ENCODE measurements around the gene PTBP1.

PTBP1 gene

DNA sequence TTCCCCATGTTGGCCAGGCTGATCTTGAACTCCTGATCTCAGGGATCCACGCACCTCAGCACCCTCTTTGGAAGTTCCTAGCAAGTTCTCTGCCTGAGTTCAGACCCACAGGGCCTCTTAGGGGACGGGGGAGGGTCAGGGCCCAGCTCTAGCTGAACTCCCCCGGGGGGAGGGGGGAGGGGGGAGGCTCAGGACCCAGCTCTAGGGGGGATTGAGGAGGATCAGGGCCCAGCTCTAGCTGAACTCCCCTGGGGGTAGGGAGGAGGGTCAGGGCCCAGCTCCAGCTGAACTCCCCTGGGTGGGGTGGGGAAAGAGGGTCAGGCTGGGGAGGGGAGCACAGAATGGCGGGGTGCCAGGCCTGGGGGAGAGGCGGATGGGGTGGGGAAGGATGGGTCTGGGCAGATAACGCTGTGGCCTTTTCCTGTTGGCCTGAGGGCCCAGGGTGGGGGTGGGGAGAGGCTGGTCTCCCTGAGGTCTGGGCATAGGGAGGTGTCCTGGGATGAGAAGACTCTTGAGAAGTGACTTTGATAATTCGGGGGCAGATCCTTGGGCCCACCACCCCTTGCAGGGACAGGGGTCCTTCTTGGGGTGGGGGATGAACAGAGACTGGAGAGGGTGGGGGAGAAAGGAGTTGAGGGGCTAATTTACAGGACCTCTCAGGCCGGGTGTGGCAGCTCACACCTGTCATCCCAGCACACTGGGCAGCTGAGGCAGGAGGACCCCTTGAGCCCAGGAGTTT is 5.5 kb upstream of the PTBP1 start:
- DNase-seq (ENCODE audit: insufficient read length), result no peak
- FAIRE-seq, result no peak
- TF ChIP-seq POLR2AphosphoS5 (IDR thresholded peaks at IDR 0.05; ENCODE audit: low read depth, low read length), result no peak
- no peak for TF ChIP-seq POLR2A (IDR thresholded peaks at IDR 0.05; ENCODE audit: low read depth, low read length)
- TF ChIP-seq TAF1 (IDR thresholded peaks at IDR 0.05; ENCODE audit: borderline replicate concordance, low read depth, low read length), result no peak

DNA sequence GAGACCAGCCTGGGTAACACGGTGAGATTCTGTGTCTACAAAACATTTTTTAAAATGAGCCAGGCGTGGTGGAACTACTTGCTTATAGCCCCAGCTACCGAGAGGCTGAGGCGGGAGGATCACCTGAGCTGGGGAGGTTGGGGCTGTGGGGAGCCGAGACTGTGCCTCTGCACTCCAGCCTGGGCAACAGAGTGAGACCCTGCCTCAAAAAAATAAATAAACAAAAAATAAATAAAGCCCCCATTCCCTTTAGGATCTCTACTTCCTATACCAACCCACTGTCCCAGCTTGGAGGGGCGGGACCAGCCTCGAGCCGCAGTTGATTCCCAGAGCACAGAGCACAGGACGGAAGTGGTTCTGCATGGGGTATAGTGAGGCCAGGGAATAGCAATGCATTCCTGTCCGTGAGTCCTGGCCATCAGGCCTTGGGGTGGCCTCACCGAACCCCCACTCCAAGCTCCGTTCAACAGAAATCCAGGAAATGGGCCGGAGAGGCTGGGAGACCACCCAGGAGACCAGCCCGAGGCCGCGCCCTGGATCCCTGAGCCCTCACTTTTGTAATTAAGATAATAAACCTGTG is 4.9 kb upstream of the PTBP1 start:
- FAIRE-seq, result no peak
- no peak for TF ChIP-seq POLR2A (IDR thresholded peaks at IDR 0.05; ENCODE audit: low read depth, low read length)
- no peak for TF ChIP-seq POLR2AphosphoS5 (IDR thresholded peaks at IDR 0.05; ENCODE audit: low read depth, low read length)
- TF ChIP-seq TAF1 (IDR thresholded peaks at IDR 0.05; ENCODE audit: borderline replicate concordance, low read depth, low read length), result no peak
- no peak for DNase-seq (ENCODE audit: insufficient read length)

DNA sequence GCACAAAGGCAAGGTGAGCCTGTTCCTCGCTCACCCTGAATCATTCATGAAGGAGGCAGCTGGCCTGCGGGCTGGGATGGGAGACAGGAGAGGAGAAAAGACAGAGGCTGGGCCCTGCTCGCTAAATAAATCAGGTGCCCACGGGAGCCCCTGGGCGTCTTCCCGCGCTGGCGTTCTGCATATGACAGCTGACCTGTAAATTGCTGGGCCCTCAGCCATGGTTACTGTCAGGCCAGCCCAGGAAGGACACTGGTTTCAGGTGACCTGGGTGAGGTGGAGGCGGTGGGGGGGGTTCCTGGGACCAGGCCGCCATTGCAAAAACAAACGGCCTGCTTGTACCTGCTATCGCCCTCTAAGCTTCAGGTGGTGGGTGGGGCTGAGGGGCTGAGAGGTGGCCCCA is 3.4 kb upstream of the PTBP1 start:
- FAIRE-seq, result no peak
- TF ChIP-seq POLR2AphosphoS5 (IDR thresholded peaks at IDR 0.05; ENCODE audit: low read depth, low read length), result no peak
- TF ChIP-seq TAF1 (IDR thresholded peaks at IDR 0.05; ENCODE audit: borderline replicate concordance, low read depth, low read length), result no peak
- TF ChIP-seq POLR2A (IDR thresholded peaks at IDR 0.05; ENCODE audit: low read depth, low read length), result no peak
- no peak for DNase-seq (ENCODE audit: insufficient read length)

DNA sequence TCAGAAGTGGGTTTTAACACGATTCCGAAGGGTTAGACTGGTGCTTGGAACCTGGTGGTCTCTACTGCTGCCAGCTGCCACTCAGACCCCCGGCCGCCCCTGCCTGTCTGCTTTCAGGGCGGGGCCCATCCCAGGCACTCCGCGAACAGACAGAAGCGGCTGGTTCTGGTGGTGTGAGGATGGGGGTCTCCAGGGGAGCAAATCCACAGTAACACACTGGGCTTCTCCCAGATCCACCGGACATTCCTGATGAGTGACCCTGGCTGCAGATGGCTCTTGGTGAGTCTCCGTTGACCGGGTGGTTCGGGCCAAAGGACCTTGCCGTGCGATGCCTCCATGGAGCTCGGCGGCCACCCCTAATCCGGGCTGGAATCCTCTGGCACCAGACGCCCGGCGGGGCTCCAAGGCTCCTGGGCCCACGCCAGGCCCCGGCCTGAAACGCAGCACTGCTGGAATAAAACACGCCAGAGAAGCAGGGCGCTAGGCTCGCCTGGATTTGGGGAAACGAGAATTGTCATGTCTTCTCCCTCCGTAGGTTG is 2.1 kb upstream of the PTBP1 start:
- DNase-seq (ENCODE audit: insufficient read length) (no peak), FAIRE-seq (no peak)
- TF ChIP-seq TAF1 (IDR thresholded peaks at IDR 0.05; ENCODE audit: borderline replicate concordance, low read depth, low read length) (no peak), POLR2AphosphoS5 (IDR thresholded peaks at IDR 0.05; ENCODE audit: low read depth, low read length) (no peak), POLR2A (IDR thresholded peaks at IDR 0.05; ENCODE audit: low read depth, low read length) (no peak)

DNA sequence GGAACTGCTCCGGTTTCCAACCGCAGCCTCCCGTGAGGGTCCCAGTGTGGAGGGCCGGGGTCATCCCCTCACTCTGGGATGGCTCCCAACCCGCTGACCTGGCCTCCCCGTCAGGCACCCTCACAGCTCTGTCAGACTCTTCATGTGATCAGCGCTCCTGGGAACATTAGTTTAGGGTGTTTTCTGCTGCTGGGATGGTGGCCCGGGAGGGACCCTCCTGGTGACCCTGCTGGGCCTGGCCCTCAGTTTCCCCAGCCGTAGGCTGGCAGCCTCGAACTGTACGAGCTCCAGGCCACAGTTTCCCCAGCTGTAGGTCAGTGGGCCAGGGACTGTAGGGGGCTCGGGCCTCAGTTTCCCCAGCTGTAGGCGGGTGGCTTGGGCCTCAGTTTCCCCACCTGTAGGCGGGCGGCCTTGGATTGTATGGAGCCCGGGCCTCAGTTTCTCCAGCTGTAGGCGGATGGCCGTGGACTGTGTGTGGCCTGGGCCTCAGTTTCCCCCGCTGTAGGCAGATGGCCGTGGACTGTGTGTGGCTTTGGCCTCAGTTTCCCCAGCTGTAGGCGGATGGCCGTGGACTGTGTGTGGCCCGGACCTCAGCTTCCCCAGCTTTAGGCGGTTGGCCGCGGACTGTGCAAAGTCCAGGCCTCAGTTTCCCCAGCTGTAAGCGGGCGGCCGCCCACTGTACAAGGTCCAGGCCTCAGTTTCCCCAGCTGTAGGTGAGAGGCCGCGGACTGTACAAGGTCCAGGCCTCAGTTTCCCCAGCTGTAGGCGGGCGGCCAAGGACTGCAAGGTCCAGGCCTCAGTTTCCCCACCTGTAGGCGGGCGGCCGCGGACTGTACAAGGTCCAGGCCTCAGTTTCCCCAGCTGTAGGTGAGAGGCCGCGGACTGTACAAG is 1.3 kb upstream of the PTBP1 start:
- no peak for DNase-seq (ENCODE audit: insufficient read length)
- no peak for FAIRE-seq
- TF ChIP-seq POLR2AphosphoS5 (IDR thresholded peaks at IDR 0.05; ENCODE audit: low read depth, low read length) (no peak), TAF1 (IDR thresholded peaks at IDR 0.05; ENCODE audit: borderline replicate concordance, low read depth, low read length) (no peak), POLR2A (IDR thresholded peaks at IDR 0.05; ENCODE audit: low read depth, low read length) (no peak)

DNA sequence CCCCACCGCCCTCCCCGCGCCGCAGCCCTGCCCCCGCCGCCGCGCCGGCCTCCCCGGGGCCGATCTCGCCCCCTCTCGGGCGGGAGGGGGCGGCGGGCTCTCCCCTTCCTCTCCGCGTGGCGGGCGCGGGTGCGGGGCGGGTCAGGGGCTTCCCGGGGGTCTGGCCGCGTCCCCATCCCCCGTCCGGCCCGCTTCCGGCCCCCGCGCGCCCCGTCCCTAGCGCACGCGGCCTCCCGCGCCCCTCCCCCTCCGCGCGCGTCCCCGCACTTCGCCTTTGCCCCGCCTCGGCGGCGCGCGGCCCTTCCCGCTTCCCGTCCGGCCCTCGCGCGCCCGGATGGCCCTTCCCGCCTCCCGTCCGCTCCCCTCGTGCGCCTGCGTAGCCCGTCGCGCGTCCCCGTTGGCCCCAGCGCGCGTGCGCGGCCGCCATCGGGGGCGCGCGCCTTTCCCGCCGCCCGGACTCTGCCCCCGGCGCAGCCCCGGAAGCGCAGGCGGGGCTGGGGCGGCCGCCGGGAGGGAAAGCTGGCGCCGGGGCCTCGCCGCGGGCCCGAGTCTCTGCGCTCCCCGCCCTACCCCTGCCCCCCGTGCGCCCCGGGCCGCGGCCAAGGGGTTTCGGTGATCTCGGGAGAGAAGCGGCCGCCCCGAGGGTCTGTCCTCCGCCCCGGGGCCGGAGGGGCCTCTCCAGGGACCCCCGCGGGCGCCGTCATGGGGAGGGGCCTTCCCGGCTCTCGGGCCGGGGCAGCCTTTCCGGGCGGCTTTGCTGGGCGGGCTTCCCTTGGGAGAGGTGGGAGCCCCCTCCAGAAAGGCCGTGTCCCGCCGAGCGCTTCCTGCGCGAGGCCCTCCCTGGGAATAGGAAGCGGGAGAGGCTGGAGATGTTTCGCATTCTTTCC is 519 bp downstream of the PTBP1 start:
- FAIRE-seq, result no peak

DNA sequence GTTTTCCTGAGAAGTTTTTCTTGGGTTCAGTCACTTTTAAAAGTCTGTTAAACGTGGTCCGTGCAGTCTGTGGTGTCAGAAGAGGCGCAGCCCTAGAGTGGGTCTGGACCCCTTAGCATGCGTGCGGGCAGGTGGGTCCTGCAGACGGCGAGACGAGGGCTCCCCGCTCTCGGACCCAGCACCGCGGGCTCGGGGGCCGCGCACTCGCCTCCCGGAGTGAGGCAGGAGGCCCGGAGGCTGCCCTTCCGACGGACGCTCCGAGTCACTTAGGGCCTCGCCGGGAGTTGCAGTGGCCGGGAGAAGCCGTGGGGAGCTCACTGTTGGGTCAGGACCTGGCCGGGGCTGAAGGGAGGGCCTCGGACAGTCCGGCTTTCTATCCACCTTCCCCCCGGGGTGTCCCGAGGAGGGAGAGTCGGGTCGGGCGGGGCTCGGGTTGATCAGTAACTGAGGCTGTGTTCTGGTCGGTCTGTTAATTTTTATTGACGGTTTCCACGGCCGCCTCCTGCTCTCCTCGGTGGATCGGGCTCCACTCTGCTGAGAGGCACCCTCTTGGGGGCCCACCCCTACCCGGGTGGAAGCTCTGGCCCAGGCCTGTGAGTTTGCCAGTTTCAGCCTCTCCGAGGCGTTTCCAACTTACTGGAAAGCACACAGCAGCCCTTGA is 1.3 kb downstream of the PTBP1 start:
- DNase-seq (ENCODE audit: insufficient read length), result no peak
- TF ChIP-seq POLR2A (IDR thresholded peaks at IDR 0.05; ENCODE audit: low read depth, low read length) (0 out of 2 replicates have a peak, but pooled peaks have one; percentile 21), POLR2AphosphoS5 (IDR thresholded peaks at IDR 0.05; ENCODE audit: low read depth, low read length) (no peak; the same call in 1 of the 2 replicates)
- no peak for FAIRE-seq

More for the DNA sequence above, 519 bp downstream of the PTBP1 start:
- TF ChIP-seq POLR2A (IDR thresholded peaks at IDR 0.05; ENCODE audit: low read depth, low read length) (peak; percentile 57; the same call in 1 of the 2 replicates), TAF1 (IDR thresholded peaks at IDR 0.05; ENCODE audit: borderline replicate concordance, low read depth, low read length) (no peak), POLR2AphosphoS5 (IDR thresholded peaks at IDR 0.05; ENCODE audit: low read depth, low read length) (peak; percentile 20)
- peak; percentile 99 for DNase-seq (ENCODE audit: insufficient read length)

DNA sequence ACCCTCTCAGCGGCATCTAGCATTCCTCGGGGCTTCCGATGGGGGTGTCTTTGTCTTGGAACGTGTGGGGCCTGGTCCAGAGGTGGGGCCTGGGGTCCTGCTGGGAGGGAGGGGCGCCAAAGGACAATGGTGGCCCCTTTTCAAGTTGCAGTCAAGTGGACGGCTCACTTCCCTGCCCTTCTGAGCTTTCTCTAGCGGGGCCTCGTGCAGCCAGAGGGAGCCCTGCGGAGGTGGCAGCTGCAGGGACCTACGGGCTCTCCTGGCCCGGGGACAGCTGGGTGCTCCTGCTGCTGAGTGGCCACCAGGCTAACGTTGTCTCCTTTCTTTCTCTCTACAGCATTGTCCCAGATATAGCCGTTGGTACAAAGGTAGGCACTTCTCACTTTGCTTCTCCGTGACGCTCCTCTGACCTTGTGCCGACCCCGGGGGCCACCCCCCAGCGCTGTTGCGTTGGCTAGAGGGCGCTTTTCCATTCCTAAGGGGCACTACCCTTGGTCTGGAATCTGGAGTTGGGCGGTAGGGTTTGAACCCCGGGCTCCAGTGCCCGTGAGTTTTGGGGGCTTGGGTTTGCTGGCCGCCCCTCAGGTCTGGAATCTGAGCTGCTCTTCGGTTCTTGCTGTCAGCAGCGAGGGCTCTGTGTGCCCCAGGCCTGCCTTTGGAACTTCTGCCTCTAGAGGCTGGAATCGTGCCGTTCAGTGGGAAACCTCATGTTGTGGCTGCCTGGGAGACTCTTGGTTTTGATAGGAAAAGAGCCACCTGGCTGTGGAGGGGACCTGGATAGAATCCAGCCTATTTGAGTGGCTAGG is 2.0 kb downstream of the PTBP1 start:
- DNase-seq (ENCODE audit: insufficient read length) (no peak), FAIRE-seq (no peak)
- TF ChIP-seq TAF1 (IDR thresholded peaks at IDR 0.05; ENCODE audit: borderline replicate concordance, low read depth, low read length) (no peak), POLR2AphosphoS5 (IDR thresholded peaks at IDR 0.05; ENCODE audit: low read depth, low read length) (no peak), POLR2A (IDR thresholded peaks at IDR 0.05; ENCODE audit: low read depth, low read length) (no peak; the same call in 1 of the 2 replicates)

DNA sequence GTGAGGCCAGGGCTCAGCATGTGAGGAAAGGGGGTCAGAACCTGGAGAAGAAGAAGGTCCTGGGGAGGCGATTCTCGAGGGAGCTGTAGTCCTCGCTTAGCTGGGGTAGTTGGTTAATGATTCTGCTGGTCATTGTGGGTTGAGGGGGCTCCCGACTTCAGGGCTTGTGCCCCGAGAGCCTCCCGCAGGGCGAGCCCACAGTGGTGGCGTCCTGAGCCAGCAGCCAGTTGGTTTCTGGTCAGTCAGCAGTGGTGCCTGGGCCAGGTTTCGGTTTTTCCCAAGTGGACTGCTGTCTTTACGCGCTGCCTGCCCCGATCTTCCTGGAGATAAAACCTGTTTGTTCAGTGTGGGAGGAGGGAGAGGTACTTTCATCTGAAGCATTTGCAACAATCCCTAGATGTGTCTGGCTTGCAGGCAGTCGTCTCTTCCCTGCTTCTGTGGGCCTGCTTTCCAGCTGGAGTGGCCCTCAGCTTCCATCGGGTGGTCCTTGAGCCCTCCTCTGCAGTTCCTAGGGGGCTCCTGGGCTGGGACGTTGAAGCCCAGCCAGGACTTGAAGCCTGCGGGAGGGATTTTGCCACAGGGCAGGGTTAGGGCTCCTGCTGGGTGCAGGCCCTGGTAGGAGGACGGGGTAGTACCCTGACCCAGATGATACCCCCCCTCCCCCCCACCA is 3.2 kb downstream of the PTBP1 start:
- TF ChIP-seq TAF1 (IDR thresholded peaks at IDR 0.05; ENCODE audit: borderline replicate concordance, low read depth, low read length) (no peak), POLR2A (IDR thresholded peaks at IDR 0.05; ENCODE audit: low read depth, low read length) (peak; percentile 38; the same call in 1 of the 2 replicates), POLR2AphosphoS5 (IDR thresholded peaks at IDR 0.05; ENCODE audit: low read depth, low read length) (peak; percentile 5; the same call in 1 of the 2 replicates)
- DNase-seq (ENCODE audit: insufficient read length) (no peak), FAIRE-seq (no peak)

All from GM12892 (cell line).